Hippocampal formation (tissue), 2 donors: Measurements from ENCODE around the gene CARMIL1.
"Not testable (repeated sequence)": the region's sequence is repeated elsewhere in the genome, so short reads cannot be mapped to it uniquely, and the experiment has no call there.

Experiments
- DNase-seq, 2 donors: peaks; one replicate each; lab custom pipeline; 2025; lab: John Stamatoyannopoulos, UW

The CARMIL1 gene

DNA sequence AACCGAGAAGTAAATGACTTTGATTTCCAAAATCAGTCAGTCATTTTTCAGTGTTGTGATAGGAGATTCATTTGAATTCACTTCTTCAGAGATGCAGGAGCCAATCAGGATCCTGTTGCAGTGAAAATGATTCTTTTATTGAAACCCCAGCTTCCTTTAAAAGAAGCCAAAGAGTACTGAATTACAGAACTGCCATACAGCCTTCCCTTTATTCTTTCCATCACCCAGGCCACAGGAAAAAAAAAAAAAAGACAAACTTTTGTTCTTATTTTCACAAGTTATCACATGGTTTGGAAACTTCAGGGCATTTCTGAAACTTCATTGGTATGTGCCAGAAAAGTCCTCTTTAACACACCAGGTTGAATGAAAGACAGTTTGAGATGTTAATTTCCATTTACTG is 1.8 kb upstream of the CARMIL1 start:
- peak in 1 of 2 donors; percentile 34 for DNase-seq

DNA sequence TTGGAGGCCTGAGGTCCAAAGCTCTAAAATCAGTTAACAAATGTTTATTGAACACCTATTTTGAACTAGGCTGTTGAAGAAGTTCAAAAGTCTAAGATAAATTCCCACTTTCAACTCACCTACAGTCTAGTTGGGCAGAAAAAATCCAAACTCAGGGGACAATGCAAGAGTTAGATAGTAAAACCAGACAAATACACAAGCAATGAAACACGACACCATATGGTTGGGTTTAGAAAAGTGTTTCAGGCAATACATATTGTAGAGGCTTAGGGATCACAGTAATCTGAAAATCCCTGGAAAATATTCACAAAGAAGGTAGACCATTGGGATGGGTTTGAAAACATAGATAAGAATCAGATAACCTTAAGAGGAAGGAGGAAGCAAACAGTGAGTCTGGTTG is 1.3 kb upstream of the CARMIL1 start:
- no peak for DNase-seq

DNA sequence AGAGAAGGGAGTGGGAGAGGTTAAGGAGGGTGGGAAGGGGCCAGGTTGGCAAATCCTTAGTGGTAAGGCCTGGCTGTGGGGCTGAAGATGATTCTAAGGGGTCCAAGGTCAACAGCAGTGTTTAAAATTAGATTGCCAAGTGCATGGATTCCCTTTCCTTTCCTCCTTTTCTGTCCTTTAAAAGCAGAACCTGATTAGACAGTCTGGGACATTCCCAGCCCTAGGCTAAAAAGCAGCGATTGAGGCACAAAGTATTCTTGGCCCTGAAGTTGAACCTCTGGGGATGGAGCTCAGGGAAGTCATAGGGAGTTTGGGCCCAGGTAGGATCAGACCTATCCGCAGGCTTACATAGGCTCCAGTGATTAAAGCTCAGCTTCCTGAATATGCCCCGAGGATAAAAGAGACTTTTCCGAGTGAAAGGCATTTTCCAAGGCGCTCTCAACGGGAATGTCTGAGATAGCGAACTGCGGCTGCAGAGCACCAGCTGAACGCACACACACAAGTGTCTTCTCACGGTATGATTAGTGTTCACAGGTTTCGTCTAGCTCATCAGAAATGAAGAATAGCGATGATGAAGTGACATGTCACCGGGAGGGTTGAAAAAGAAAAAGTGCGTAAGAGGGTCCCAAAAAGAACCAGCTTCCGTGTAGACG is 787 bp upstream of the CARMIL1 start:
- DNase-seq, result no peak

DNA sequence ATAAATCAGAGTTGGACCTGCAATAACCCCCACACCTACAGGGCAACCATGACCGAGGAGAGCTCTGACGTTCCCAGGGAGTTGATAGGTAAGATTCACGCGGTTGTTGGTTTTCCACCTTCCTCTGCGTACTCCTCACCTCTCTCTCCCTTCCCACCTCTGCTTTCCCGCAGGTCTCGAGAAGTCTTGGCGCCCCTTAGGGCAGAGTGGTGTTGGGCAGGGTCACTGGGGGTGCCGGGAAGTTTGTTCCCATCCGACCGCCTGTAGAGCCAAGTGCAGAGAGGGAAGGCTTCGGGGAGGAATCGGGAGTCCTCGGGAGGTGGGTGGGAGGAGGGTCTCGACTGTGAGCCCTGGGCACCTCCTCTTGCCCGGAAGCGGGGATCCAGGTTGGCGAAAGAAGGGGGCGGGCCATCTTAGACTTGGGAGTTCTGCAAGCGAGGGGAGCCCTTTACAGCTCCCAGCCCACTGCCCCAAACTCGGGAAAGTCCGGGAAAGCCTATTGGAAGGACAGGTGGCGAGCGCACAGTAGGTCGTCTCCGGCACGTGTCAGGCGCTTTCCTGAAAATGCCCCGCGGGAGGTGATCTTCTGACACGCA is 672 bp downstream of the CARMIL1 start:
- DNase-seq, result no peak

DNA sequence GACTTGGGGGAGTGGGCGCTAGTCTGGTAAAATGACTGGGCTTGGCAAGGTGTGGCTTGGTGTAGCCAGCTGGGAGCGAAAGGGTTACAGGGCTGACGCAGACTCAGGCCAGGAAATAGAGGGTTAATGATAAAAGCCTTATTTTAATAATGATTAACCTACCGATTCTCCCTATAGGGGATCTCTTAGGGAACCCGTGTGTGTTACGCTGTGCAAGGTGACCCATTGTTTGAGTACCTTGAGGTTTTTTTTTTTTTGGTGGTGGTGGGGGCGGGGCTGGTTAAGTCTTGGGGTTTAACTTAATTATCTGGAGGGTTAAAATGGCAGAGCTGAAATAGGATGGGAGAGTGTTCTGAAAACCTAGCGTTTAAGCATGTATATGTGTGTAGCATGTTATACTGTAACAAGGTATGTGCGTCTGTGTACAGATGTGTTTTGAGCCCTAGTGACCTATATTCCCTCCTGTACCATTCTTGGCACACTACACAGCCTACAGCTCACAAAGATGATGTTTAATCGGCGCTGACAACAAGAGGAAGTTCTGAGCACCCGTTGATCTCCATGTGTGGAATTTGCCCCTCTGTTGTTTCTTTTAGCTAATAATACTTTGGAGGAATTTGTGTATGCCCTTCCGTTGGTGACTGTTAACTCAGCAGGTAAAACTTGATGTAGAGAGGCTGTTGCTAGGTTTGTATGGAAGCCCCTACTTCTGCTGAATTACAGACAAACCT is 1.3 kb downstream of the CARMIL1 start:
- no peak for DNase-seq

DNA sequence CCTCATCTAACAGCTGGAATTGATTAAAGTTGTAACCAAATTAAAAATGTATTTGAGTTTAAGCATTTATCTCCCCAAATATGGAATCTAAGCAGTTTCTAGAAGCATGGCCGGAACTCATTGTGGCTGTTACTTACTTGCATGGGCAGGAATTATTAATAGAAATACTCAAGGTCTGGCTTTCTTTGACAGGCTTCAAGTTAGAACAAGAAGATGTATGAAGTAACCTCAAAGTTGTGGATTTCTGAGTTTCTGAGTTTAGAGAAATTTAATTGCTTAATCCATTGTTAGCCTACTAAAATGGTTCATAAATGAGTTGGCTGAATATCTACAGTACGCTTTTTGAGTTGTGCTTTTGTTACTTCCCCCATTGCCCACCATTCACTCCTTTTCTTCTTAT is 7.7 kb downstream of the CARMIL1 start:
- DNase-seq, result no peak

DNA sequence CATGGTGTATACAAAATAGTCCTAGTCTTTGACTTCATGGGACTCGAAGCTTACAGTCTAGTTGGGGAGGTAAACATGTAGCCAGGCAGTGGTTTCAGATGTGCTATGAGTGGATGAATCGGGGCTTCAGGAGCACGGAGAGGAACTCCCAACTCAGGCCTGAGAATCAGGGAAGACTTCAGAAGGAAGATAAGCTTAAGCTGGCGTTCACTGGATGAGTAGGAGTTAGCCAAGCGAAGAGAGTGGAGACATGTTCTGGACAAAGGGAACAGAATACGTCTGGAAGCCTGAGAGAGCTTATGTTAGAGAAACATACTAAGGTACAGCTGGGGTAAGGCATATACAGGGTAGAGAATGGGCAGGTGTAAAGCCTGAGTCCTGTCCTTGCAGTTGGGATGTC is 8.8 kb downstream of the CARMIL1 start:
- DNase-seq, result no peak

DNA sequence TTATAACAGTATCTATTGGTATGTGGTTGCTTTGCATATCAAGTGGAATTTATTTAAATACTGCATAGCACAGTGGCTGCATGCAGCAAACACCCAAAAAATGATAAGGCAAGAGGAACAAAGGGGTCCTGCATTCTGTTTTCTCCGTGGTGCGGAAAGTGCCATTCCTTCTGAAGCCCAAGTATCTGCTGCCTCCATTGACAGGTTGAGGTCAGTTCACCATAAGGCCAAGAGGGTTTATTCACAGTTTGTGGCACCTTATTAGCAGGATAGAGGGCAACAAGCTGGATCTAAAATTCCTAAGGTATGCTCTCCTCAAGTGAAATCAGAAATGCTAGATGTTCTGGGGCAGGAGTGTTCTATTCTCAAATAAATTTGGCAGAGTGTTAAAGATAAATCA is 9.3 kb downstream of the CARMIL1 start:
- DNase-seq, result no peak

DNA sequence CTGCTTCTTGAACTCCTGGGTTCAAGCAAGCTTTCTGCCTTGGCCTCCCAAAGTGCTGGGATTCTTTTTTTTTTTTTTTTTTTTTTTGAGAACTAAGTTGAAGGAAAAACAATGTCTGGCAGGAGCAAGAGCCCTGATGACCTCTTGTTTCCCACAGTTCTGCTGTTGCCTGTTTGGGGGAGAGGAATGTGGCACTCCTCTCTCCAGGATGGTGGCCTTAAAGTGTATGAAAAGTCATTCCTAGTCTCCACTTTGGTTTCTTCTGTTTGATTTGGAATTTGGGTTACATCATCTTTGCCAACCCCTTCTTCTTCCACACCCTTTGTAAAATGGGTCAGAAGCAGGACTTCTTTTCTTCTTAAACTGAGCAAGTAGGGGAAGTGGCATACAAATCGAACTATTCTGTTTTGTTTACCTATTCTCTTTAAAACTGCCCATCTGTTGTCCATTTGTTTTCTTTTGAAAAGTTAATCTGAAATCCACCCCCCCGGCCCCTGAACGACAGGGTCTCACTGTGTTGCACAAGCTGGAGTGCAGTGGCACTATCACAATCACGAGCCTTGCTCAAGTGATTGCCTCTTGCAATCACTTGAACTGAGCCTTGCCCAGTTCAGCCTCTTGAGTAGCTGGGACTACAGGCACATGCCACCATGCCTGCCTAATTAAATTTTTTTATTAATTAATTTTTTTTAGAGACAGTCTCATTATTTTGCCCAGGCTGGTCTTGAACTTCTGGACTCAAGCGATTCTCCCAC is 11.3 kb downstream of the CARMIL1 start:
- DNase-seq, result no peak

DNA sequence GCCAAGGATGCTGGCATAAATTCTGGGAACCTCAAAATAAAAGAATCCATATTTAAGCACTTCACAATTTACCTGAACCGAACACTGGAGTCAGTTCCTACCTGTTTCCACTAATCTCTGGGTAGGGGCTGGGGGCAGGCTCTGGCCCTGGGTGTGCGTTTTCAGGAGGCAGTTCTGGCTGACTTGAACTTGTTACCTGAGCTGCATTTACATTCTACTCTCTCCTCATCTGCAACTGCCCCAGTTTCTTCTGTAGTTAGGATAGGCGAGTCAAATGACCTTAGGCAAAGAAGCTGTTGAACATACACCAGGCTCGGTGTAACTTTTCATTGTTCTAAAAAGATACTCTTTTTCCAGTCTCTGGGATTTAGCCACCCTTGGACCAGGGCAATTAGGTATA is 13.2 kb downstream of the CARMIL1 start:
- DNase-seq, result no peak

DNA sequence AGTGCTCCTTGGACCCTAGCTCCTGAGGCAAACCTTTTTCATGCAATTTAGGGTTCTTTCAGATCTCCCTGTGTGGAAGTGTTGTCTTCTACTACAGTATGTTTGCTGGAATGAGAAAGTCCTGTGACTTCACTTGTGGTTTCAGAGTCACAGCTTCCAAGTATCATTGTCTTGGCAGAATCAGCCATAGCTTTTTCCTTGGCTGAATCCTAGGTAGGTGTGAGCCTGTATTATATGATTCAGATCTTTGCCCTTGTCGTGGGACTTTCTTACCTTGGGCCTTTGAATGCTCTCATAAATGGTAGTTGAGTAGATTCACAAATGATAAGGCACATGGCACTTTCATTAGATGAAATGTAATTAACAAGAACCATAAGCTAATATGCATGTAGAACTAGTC is 16.5 kb downstream of the CARMIL1 start:
- no peak for DNase-seq

DNA sequence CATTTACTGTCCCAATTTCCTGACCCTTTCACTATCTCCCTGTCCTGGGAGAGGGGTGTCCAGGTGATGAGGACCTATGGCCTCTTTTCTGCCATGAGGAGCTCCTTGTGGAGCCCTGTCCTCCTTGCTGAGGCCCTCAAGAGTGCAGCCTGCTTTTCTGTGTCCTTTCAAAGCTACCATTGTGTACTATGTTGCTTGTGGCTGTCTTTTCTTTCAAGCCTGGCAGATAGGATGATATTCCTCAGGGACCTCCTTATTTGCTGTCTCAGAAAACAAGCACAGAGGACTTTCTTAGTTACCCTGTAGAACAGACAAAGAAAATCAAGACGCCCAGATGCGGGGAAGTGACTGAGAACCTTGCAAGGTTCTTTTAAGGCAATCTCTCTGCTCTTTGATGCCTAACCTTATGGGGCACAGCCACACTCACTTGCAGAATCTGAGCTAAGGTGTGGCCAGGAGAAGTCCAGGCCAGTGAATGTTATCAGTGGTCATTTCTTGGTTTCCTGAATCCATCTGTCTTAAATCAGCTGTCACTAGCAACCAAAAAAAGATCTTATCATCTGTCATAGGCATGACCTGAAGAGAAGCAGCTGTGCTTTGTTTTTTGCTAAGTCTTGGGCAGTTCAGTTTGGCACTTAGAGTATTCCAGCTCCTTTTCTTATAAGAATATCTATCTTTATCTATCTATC is 17.2 kb downstream of the CARMIL1 start:
- no peak for DNase-seq

DNA sequence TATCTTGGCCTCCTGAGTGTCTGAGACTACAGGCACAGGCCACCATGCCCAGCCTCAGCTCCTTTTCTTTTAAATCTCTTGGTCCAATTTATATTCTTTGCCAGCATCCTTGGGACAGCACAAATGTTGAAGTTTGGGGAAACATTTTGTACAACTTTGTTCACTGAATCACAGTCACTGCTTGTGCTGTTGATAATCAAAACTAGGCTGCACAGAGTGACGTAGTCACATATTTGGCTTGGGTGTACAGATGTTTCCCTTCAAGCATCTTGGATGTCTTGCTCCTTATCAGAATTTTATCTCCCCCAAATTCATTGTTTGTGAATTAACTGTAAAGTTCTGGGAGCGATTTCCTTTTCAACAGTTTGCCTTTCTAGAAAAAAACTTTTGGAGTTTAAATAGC is 17.9 kb downstream of the CARMIL1 start:
- no peak for DNase-seq

DNA sequence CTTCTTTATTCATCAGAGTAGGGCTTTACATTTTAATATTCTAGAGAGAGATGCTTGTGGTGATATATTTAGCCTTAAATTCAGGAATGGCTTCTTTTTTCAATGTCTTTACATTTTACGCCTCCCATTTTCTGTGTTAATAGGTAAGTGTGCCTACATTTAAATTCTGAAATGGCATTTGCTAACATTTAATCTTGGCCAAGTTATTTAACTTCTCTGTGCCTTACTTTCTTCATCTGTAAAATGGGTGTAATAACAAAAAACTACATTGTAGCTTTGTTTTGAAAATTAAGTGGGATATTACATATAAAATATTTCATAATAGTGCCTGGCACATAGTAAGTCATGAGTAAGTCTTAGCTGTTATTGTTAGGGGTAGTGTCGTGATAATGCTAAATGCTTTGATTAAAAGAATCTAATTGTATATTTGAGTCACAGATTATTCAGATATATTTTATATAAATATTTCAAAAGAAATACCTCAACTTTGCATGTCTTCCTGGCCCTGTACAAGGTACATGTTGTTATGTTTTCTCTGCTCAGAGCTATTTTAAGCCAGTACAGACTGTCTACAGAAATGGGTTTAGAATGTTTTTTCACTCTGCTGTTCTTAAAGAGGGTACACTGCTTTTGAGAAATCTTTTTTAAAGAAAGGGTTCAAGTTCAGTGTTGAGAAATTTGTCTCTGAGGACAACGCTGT is 18.8 kb downstream of the CARMIL1 start:
- no peak for DNase-seq

DNA sequence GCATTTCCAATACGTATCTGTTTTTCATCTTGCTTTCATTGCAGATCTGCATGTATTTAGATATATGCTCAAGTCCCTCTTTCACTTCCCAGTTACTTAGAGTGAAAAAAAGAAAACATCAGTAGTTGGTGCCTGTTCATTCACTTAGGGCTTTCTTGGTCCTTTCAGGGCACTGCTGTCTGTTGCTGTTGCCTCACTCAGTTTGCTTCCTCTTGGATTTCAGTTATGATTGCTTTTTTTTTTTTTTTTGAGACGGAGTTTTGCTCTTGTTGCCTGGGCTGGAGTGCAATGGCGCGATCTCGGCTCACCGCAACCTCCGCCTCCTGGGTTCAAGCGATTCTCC is 19.3 kb downstream of the CARMIL1 start:
- DNase-seq, result not testable (repeated sequence)

DNA sequence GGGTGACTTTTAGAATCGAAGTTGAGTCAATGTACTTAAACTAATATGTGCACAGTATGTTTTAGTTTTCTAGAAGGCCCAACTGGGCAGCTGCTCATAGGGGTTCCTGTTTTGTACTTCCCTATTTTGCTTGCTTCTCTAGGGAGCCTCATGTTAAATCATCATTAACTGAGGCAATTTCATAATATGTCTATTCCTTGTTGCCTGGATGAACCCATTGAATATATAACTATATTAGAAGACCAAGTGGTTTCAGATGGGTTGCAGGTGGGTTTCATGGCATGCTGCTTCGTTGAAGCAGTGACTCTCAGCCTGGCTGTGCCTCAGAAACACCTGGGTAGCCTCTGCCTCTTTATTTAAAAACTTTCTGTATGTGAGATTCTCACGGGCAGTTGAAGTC is 22.2 kb downstream of the CARMIL1 start:
- no peak for DNase-seq

DNA sequence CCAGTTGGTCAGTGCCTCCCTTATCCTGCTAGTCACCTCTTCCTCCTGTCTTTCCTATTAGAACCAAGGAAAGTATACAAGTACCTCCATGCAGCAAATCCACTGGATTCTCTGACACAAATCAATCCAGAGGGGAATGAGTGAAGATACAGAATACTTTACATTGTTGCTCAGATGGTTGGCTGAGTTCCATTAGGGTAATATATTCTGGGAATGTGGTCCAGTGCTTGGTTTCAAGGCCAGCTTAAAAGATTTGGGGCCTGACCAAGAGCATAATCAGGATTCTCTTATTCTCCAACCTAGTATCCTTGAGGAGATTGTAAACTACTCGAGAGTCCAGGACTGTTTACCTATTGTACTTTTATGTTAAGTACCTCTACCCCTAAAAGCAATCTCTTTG is 23.0 kb downstream of the CARMIL1 start:
- DNase-seq, result no peak

DNA sequence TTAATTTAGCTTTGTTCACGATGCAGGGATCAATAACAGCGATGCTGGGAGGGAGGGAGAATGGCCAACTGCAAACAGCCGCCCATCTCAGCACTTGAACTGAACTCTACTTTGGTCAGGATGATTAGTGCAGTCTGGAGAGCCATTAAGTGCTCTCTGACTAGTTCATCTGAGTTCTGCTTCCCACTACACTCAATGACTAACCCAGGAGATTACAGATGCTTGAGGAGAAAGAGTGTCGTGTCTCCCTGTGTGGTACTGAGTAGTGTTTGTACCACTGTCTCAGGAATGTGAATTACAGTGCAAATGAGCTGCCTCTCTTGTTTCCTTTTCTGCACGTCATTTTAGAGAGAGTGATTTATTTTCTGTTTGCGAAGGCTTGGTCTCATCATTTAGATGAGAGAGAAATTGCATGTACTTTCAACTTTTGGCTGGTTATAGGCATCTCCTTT is 23.5 kb downstream of the CARMIL1 start:
- no peak for DNase-seq

DNA sequence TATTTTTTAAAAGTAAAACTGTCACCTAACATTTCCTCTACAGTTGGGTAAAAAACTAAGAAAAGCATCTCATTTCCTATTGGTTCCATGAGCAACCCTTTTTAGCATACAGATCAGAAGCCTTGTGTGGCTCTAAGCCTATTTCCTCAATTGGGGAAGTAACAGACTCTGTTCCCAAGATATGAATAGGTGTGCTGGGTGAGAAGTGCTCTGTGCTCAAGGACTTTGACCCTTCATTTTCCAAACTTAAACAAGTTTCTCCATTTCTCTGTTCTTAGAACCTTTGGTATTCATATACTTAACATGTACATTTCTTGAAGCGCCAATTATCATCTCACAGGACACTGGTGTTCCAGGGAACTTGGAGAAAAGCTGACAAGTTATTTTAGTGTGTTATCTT is 24.1 kb downstream of the CARMIL1 start:
- no peak for DNase-seq

DNA sequence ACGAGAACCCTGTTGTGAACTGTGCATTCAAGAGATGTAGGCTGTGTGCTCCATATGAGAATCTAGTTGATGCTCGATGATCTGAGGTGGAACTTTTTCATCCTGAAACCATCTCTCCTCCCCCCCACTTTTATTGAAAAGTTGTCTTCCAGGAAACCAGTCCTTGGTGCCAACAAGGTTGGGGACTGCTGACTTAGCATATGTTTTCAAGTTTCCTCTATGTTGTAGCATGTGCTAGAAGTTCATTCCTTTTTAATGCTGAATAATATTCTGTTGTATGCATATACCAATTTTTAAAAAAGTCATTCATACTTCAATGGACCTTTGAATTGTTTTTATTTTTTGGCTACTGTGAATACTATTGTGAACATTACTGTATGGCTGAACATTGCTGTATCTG is 27.2 kb downstream of the CARMIL1 start:
- no peak for DNase-seq

DNA sequence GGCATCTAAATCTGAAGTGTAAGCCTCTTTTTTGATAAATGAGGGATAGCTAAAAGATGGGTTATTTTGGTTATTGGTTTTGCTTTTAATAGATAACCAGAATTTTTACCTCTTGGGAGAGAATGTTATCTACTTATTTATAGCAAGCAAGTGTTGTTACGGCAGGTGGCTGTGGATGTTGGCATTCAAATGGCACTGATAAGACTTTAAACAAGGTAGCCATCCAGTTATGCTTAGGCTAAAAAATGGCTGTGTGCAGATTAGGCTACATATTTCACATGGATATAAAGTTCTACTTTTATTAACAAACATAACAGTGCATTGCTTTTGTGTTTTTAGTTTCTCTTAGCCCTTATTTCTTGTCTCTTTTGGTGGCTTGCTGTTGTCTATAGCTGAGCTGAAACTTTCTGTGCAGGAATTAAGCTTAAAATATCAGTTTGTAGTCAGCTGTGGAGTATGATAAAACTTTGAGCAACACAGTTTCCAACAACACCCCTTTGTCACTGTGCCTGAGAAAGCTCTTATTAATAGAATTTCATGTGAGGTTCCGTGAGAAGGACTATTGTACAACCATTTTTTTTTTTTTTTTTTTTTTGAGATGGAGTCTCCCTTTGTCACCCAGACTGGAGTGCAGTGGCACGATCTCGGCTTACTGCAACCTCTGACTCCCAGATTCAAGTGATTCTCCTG is 28.8 kb downstream of the CARMIL1 start:
- DNase-seq, result no peak
